Measurements from ENCODE around the gene LRRC56. TPM values are rescaled to one million over a fixed set of nuclear protein-coding genes. Genes with fewer than 3 reads are reported as not detected.

Gene LRRC56
- total and polyA plus RNA-seq, 9 of the 15 experiments (the other 6 are each of a cell fraction or from before 2014, with no cell fraction given): 0.03 to 4.5 (median 1.0) TPM; not detected in 1

GRCh38 chr11:561148-562003 is 24.0 kb downstream of the LRRC56 start (continued):
- no peak for TF ChIP-seq ZNF3 (CRISPR knock-in tag; IDR thresholded peaks at IDR 0.05)
- no peak for TF ChIP-seq STAT5A (IDR thresholded peaks at IDR 0.05; ENCODE audit: borderline replicate concordance, low read length)
- TF ChIP-seq PYGO2 (tag; IDR thresholded peaks at IDR 0.05): no peak
- no peak for TF ChIP-seq CBX1 (IDR thresholded peaks at IDR 0.05; ENCODE audit: low read depth)
- TF ChIP-seq, protein P1, sequence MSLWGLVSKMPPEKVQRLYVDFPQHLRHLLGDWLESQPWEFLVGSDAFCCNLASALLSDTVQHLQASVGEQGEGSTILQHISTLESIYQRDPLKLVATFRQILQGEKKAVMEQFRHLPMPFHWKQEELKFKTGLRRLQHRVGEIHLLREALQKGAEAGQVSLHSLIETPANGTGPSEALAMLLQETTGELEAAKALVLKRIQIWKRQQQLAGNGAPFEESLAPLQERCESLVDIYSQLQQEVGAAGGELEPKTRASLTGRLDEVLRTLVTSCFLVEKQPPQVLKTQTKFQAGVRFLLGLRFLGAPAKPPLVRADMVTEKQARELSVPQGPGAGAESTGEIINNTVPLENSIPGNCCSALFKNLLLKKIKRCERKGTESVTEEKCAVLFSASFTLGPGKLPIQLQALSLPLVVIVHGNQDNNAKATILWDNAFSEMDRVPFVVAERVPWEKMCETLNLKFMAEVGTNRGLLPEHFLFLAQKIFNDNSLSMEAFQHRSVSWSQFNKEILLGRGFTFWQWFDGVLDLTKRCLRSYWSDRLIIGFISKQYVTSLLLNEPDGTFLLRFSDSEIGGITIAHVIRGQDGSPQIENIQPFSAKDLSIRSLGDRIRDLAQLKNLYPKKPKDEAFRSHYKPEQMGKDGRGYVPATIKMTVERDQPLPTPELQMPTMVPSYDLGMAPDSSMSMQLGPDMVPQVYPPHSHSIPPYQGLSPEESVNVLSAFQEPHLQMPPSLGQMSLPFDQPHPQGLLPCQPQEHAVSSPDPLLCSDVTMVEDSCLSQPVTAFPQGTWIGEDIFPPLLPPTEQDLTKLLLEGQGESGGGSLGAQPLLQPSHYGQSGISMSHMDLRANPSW (CRISPR knock-in tag; IDR thresholded peaks at IDR 0.05): no peak
- TF ChIP-seq CTCFL (IDR thresholded peaks at IDR 0.05; ENCODE audit: borderline replicate concordance, insufficient read depth, low read depth, low read length, poor library complexity, severe bottlenecking): no peak
- no peak for TF ChIP-seq PTTG1 (tag; IDR thresholded peaks at IDR 0.05; ENCODE audit: low read depth)
- no peak for TF ChIP-seq NFRKB (IDR thresholded peaks at IDR 0.05; ENCODE audit: low read depth)
- no peak for TF ChIP-seq ZNF197 (CRISPR knock-in tag; IDR thresholded peaks at IDR 0.05; ENCODE audit: low read depth)
- no peak for TF ChIP-seq MAZ (CRISPR knock-in tag; conservative IDR thresholded peaks at IDR 0.05 in 1 of 2, IDR thresholded peaks at IDR 0.05 in 1 of 2)
- TF ChIP-seq ZNF140 (CRISPR knock-in tag; IDR thresholded peaks at IDR 0.05): no peak
- TF ChIP-seq HIVEP1 (CRISPR knock-in tag; IDR thresholded peaks at IDR 0.05): no peak
- no peak for TF ChIP-seq ZNF707 (CRISPR knock-in tag; conservative IDR thresholded peaks at IDR 0.05)
